Endothelial cell of umbilical vein (primary cell): ENCODE results near the gene GPAM.

Source experiments
- EZH2 ChIP-seq: IDR thresholded peaks from 2 replicates; pipeline ENCODE4 v1.6.1; 2012; ENCODE audit warnings: borderline replicate concordance, low read depth, mild to moderate bottlenecking, moderate library complexity, low read length, inconsistent platforms; ENCODE audit not compliant: severe bottlenecking
- FOS ChIP-seq: IDR thresholded peaks from 2 replicates; pipeline ENCODE4 v1.6.1; 2011; ENCODE audit warnings: mild to moderate bottlenecking, low read length, moderate library complexity, borderline replicate concordance; ENCODE audit not compliant: insufficient read depth
- POLR2A ChIP-seq: IDR thresholded peaks from 2 replicates; pipeline ENCODE4 v1.6.1; 2012; ENCODE audit warnings: low read depth, mild to moderate bottlenecking, control low read depth, low read length
- TF ChIP-seq, protein P1 (sequence below), 2 donors: IDR thresholded peaks; 1 replicate in 1 of 2; 2 replicates in 1 of 2; pipeline ENCODE4 v1.5.1; 2011; ENCODE audit warnings: low read length in 2 of 2, mild to moderate bottlenecking in 2 of 2, moderate library complexity in 2 of 2, control low read depth in 1 of 2, inconsistent platforms in 1 of 2, low read depth in 1 of 2; ENCODE audit not compliant: insufficient read depth in 1 of 2; ENCODE audit errors: extremely low read depth in 1 of 2

DNA sequence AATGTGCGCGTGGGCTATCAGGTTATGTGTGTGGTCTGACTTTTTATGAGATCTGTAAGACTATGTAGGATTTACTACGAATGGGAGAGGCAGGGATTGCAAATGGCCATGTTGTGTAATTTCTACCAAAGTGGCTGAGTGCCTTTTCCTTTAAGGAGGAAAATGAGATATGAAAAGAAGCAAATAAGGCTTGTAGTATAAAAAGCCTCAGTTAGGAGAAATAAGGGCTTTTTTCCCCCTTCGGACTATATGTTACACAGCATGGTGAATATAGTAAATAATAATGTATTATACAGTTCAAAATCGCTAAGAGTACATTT is 447 bp upstream of the GPAM start:
- TF ChIP-seq, protein P1, sequence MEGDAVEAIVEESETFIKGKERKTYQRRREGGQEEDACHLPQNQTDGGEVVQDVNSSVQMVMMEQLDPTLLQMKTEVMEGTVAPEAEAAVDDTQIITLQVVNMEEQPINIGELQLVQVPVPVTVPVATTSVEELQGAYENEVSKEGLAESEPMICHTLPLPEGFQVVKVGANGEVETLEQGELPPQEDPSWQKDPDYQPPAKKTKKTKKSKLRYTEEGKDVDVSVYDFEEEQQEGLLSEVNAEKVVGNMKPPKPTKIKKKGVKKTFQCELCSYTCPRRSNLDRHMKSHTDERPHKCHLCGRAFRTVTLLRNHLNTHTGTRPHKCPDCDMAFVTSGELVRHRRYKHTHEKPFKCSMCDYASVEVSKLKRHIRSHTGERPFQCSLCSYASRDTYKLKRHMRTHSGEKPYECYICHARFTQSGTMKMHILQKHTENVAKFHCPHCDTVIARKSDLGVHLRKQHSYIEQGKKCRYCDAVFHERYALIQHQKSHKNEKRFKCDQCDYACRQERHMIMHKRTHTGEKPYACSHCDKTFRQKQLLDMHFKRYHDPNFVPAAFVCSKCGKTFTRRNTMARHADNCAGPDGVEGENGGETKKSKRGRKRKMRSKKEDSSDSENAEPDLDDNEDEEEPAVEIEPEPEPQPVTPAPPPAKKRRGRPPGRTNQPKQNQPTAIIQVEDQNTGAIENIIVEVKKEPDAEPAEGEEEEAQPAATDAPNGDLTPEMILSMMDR (IDR thresholded peaks at IDR 0.05; ENCODE audit: extremely low read depth in 1 of 2, insufficient read depth in 1 of 2, low read depth in 1 of 2, low read length in 2 of 2) = no peak
- TF ChIP-seq POLR2A (no peak), EZH2 (no peak), FOS (no peak)
